Psoas muscle (tissue), 8 donors: ENCODE measurements around the gene CFAP157. TPM values are rescaled to one million over a fixed set of nuclear protein-coding genes. Genes with fewer than 3 reads are reported as not detected.
A peak's percentile ranks its signal among the peaks of the same experiment; 100 is the strongest.

Source experiments
- ATAC-seq, 4 donors: fragments of 200-7000 bp; cut with Tn5 transposase; one replicate each; pipeline ENCODE4 v1.9.1; 2020; ENCODE audit warnings: moderate library complexity in 3 of 4, mild to moderate bottlenecking in 2 of 4
- DNase-seq, 2 donors: peaks; one replicate each; pipeline ENCODE4 v3.0.0-alpha.2; 2020
- H3K27ac ChIP-seq: fragments of 200-600 bp; one replicate; pipeline ENCODE4 v1.8.0; 2022
- H3K27me3 ChIP-seq, 3 donors: fragments of 200-600 bp in 1 of 3; one replicate each; pipeline versions ENCODE4 v1.6.1 to v1.8.0; 2013 to 2022; ENCODE audit warnings: low read length in 2 of 3, mild to moderate bottlenecking in 2 of 3, moderate library complexity in 1 of 3; ENCODE audit not compliant: insufficient read depth in 3 of 3
- H3K36me3 ChIP-seq, 2 donors: fragments of 200-600 bp in 1 of 2; one replicate each; pipeline versions ENCODE4 v1.6.1 to v1.8.0; 2013 to 2022; ENCODE audit warnings: low read depth in 1 of 2, mild to moderate bottlenecking in 1 of 2, moderate library complexity in 1 of 2; ENCODE audit not compliant: insufficient read depth in 1 of 2
- H3K4me1 ChIP-seq: fragments of 200-600 bp; one replicate; pipeline ENCODE4 v1.8.0; 2022
- H3K4me3 ChIP-seq: fragments of 200-600 bp; one replicate; pipeline ENCODE4 v1.8.0; 2022; ENCODE audit warnings: mild to moderate bottlenecking
- H3K9me3 ChIP-seq: fragments of 200-600 bp; one replicate; pipeline ENCODE4 v1.8.0; 2022
- WGBS, 3 donors: extraction: QIAGEN DNeasy Blood & Tissue Kit; methylation state at CpG; one replicate each; pipeline versions ENCODE4 v1.1.6 to v1.1.7; 2013; 5-methylcytosine and 5-hydroxymethylcytosine counted together
- intact Hi-C, 2 donors: fragments of 100-400 bp; cut with DNase I; formaldehyde crosslinking; loops; one replicate each; pipeline versions ENCODE4 v1.11.0 to v1.14.2; 2022
- polyA plus RNA-seq, 3 donors: library from polyadenylated mRNA; stranded (reverse); fragments of 200-250 nt; gene quantifications; one replicate each; pipeline ENCODE4 v1.2.3, GENCODE V29; 2013
- total RNA-seq, 4 donors: library from RNA; stranded (reverse); fragmentation: NEBNext Ultra II Directional in 2 of 4; extraction: Animal tissue kit (Norgen Biotek cat#: 25700) in 2 of 4; gene quantifications; one replicate each; pipeline versions ENCODE4 v1.2.1 to v1.2.4, GENCODE V29; 2021 to 2023
- TF ChIP-seq, protein P1 (sequence below): fragments of 200-600 bp; IDR thresholded peaks from one replicate; pipeline ENCODE4 v1.8.0; 2022; ENCODE audit warnings: antibody characterized with exemption
- donor health status: healthy with polysubstance abuse.
- donor health status: DM: no; HTN: no; CAD: no; lungs with moderate emphysema.
- donor health status: Bipolar disorder and iron deficiency.
- donor health status: healthy.
- donor health status: DM: yes; HTN: yes; CAD: no.
- donor health status: DM: no; HTN: no; CAD: no.
- donor health status: DM: no; HTN: no; CAD: no.
- donor health status: DM: yes; HTN: yes; CAD: no.

The CFAP157 gene
- total and polyA plus RNA-seq, 7 donors: 0.10 to 0.34 (median 0.23) TPM; not detected in 3

DNA sequence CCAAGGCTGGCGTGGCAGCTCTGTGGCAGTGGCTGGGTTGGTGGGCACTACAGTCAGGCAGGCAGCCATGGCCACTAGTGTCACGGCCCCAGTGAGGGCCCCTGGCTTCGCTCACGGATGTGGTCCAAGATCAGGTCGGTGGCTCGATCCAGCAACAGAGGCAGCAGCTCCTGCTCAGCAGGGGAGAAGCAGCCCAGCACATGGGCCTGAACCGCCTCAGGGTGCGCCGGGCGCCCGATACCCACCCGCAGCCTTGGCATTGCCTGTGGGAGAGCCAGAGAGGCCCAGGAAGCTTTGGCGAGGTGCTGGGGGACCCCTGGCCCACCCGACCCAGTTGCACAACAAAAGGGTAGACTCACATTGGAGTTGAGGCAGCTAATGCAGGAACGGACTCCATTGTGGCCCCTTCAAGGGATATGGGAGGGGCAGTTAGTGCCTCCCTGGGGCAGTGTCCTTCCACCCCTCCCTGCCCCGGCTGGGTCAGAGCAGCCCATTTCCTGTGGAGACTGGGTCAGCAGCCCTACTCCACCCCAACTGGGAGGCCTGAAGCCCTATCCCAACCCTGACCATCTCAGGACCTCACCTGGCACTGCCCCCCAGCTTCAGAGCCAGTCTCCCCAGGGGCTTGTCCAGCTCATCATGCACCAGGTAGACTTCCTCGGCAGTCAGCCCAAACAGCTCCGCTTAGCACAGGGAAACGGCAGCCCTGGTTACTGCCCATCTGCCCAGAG, 7.4 kb downstream of the CFAP157 start:
- 77 to 83% (median 81%) methylated on average over 19 of the region's 19 CpGs for WGBS, 3 donors
- H3K4me1 ChIP-seq: peaks cover 15% of the 10 kb centered on the region
- intact Hi-C loops: no loop called here

DNA sequence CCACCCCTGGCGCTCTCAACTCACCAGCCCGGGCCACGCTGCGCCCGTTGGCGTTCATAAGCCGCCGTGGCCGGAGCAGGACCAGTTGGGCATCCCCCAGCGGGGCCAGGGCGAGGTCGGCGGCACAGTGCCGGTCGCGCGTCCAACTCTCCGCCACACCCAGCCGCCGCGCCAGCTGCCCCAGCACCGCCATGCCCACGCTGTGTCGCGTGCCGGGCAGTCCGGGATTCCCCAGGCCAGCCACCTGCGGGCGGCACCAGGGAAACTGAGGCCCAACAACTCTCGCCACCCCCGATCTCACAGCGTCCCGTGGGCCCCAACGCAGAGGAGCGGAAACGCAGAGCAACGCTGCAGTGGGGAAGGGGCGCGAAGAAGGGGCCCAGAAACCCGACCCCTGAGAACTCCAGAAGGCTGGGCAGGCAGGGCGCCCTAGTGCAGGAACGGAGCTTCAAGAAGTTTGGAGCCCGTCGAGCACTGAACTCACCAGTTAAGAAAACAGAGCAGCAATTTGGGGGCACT, 8.2 kb downstream of the CFAP157 start:
- TF ChIP-seq, protein P1, sequence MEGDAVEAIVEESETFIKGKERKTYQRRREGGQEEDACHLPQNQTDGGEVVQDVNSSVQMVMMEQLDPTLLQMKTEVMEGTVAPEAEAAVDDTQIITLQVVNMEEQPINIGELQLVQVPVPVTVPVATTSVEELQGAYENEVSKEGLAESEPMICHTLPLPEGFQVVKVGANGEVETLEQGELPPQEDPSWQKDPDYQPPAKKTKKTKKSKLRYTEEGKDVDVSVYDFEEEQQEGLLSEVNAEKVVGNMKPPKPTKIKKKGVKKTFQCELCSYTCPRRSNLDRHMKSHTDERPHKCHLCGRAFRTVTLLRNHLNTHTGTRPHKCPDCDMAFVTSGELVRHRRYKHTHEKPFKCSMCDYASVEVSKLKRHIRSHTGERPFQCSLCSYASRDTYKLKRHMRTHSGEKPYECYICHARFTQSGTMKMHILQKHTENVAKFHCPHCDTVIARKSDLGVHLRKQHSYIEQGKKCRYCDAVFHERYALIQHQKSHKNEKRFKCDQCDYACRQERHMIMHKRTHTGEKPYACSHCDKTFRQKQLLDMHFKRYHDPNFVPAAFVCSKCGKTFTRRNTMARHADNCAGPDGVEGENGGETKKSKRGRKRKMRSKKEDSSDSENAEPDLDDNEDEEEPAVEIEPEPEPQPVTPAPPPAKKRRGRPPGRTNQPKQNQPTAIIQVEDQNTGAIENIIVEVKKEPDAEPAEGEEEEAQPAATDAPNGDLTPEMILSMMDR: no peak
- no peaks in the 10 kb centered on the region for H3K9me3 ChIP-seq
- peak overlapping the region; percentile 85 for H3K4me3 ChIP-seq
- H3K27me3 ChIP-seq: no peaks in the 10 kb centered on the region
- intact Hi-C loops: loop anchor here (5.0 kb wide), 2 partner anchors 103 to 123 kb away; partner anchors contain the start of gene STXBP1 (in 1 of the 2)
- peak in 1 of 2 donors; percentile 71 for DNase-seq
- H3K36me3 ChIP-seq: no peaks in the 10 kb centered on the region
- 0 to 1% (median 0%) methylated on average over 38 to 44 of the region's 44 CpGs for WGBS, 3 donors
- ATAC-seq: peak; percentile 29 to 70 (median 55)
- peaks cover 15% of the 10 kb centered on the region for H3K4me1 ChIP-seq
- peak overlapping the region; percentile 91 for H3K27ac ChIP-seq

More for the DNA sequence above, 7.4 kb downstream of the CFAP157 start:
- ATAC-seq (no peak), DNase-seq (no peak)
- H3K36me3 ChIP-seq: no peaks in the 10 kb centered on the region
- H3K27me3 ChIP-seq: no peaks in the 10 kb centered on the region
- no peak overlapping the region for H3K27ac ChIP-seq
- peak overlapping the region; percentile 85 for H3K4me3 ChIP-seq
- TF ChIP-seq, protein P1: no peak
- H3K9me3 ChIP-seq: no peaks in the 10 kb centered on the region

DNA sequence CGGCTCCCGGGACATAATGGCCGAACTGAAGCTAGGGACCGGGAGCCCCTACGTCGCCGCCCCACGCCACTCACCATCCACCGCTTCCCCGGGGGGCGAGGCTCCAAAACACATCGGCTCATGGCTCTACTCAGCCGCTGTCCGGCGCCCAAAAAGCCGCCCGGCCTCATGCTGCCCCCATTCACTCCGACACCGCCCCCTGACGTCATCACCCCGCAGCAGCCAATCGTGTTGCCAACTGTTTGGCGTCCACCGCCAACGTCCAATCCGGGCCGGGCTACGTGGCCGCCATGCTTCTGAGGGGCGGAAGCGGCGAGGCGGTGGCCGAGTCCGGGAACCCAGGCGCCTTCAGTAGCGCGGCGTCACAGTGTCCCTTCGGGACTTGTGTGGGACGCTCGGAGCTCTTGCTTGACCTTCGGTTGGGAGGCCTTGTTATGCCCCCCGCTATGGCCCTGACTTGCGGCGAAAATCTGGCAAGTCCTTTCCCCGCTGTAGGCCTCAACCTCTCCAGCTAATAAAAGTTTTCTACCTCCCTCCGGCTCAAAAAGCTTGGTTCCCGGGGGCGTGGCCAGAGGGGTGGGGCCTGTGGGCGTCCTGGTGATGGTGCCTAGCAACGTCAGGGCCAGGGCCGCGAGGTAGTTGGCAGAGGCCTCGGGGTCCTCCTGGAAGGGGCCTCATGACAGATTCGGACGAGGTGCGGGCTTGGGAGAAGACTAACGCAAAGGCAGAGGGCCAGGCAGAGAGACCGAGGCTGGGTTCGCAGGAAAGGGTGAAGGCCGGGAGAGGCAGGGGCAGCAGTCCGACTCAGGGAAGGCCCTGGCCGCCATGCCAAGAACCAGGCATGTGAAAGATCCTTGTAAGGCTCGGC, 8.9 kb downstream of the CFAP157 start, which contains the start of the genes PTRH1 and TTC16:
TSS of gene PTRH1 (minus strand) at position 194 of the 868 bp plus-strand sequence. CDS start at position 170, 24 bp downstream.
TSS of gene TTC16 (plus strand) at position 610 of the 868 bp plus-strand sequence. CDS start at position 677, 67 bp downstream.
- intact Hi-C loops: loop anchor here (5.0 kb wide), 2 partner anchors 103 to 123 kb away; partner anchors contain the start of gene STXBP1 (in 1 of the 2)
- H3K4me1 ChIP-seq: peaks cover 15% of the 10 kb centered on the region
- DNase-seq: peak; percentile 98 to 99
- H3K27ac ChIP-seq: peak within 1 kb of the TSS; percentile 91
- 2 to 3% (median 2%) methylated on average over 58 to 65 of the region's 65 CpGs for WGBS, 3 donors
- H3K36me3 ChIP-seq: no peaks in the 10 kb centered on the region
- no peaks in the 10 kb centered on the region for H3K27me3 ChIP-seq
- TF ChIP-seq, protein P1: no peak
- peak; percentile 96 to 98 (median 96) for ATAC-seq
- no peaks in the 10 kb centered on the region for H3K9me3 ChIP-seq
- H3K4me3 ChIP-seq: peak within 1 kb of the TSS; percentile 85

DNA sequence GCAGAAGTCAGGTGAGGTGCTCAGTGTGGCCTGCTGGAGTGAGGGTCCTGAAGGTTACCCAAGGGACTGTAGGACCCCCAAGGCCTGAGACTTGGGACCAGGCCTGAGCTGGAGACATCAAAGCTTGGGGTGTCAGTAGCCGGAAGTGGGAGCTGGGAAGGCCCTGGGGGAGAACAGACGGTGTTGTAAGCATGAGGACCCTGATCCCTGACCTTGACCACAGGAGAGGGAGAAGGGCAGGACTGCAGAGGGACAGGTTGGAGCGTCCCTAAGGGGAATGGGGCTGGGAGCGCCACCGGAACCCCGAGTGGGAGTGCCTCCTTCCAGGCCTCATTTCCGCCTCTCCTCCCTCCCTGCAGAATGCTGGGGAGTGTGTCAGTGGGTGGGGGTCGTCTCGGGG, 9.6 kb downstream of the CFAP157 start:
- TF ChIP-seq, protein P1: no peak
- Histone ChIP-seq H3K4me1 (peaks cover 15% of the 10 kb centered on the region), H3K4me3 (peak overlapping the region; percentile 85), H3K27ac (peak overlapping the region; percentile 91), H3K27me3 (no peaks in the 10 kb centered on the region), H3K36me3 (no peaks in the 10 kb centered on the region), H3K9me3 (no peaks in the 10 kb centered on the region)
- DNase-seq (no peak), ATAC-seq (no peak)
- intact Hi-C loops: loop anchor here (5.0 kb wide), 2 partner anchors 104 to 124 kb away; partner anchors contain the start of gene STXBP1 (in 1 of the 2)
- WGBS, 3 donors: 76 to 85% (median 78%) methylated on average over 7 to 9 of the region's 9 CpGs
